GM19351 (cell line): ENCODE measurements around the gene EXOG.

Experiments used
- ATAC-seq: cut with Tn5 transposase; IDR thresholded peaks from one replicate; pipeline ENCODE4 v1.9.1; 2021; ENCODE audit warnings: mild to moderate bottlenecking, moderate library complexity; ENCODE audit not compliant: unreplicated experiment

Gene EXOG

DNA sequence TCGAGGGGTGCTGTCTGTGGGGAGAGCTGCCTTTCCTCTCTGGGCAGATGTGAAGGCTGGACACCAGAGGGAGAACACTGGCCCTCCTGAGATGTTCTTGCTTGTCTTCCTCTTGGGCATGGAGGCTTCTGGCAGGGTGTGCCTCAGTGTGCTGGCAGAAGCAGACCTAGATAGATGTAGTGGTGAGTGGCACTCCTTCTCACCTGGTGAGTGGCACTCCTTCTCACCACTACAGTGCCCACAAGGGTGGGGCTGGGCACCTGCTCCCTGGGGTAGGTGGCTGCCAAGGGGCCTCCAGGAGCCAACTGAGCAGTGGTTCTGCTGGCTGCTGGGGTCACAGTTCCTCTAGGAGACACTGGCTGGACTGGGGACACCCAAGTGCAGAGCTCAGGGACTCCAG is 23.8 kb upstream of the EXOG start:
- no peak for ATAC-seq

- no peak for ATAC-seq
These were observed 22.9 kb upstream of the EXOG start for GRCh38 chr3:38473229-38473628.

DNA sequence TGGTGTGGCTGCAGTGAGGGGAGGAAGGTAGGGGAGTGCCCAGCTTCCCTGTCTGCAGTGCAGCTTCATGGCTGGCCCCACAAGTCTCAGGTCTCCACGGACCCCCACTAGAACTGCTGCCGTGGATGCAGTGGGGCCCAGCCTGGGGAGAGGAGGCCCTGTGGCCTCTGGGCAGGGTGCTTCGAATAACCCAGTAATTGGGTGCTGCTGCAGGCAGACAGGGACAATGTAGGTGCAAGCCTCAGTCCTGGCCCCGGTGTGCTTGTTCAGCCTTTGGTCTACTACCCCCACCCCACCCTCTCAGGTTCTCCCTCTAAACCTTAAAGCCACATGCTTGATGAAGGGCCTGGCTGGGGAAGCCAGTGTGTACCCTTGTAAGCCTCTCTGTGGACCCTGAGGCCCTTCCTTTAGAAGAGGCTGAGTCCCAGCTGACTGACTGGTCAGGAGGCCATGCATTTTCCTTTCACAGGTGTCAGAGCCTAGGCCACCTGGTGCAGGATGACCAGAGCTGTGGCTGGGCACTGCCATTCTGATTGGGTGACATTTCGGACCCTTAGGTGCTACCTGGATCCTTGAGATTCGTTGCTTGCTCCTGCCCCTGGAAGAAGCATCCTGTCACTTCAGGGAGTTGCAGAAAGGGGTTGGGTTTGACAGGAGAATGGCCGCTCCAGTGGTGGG is 21.1 kb upstream of the EXOG start:
- no peak for ATAC-seq

GRCh38 chr3:38475716-38476115 is 20.4 kb upstream of the EXOG start:
- ATAC-seq: no peak

- ATAC-seq: no peak
These were observed 19.9 kb upstream of the EXOG start for GRCh38 chr3:38476157-38476756.

DNA sequence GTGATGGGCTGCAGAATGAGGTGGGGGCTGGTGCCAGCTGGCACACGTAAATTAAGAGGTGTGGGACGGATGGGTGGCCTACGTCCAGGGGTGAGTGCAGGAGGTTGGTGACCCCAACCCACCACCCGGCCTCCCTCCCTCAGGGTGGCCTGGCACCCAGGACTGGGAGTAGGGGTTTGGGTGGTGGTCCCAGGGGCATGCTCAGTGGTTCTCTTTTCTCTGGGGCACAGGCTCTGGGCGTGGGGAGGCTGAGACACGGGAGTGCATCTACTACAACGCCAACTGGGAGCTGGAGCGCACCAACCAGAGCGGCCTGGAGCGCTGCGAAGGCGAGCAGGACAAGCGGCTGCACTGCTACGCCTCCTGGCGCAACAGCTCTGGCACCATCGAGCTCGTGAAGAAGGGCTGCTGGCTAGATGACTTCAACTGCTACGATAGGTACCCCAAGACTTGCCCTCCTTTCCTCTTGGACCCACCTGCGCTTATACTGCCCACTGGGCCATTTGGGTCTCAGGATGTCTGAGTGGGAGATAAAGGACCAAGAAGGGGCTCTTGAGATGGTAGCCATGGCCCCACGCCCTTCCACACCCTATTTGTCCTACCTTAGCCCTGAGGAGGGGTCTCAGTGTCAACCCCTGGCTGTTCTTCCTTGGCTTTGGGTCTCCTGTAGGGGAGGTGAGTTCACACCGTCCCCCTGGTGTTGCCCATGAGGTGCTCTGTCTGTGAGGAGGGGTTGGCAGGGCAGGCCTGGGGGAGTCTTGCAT is 18.9 kb upstream of the EXOG start:
- ATAC-seq: no peak

- ATAC-seq: no peak
These were observed 18.2 kb upstream of the EXOG start for GRCh38 chr3:38477839-38478450.

- no peak for ATAC-seq
These were observed 17.2 kb upstream of the EXOG start for GRCh38 chr3:38478901-38479300.

DNA sequence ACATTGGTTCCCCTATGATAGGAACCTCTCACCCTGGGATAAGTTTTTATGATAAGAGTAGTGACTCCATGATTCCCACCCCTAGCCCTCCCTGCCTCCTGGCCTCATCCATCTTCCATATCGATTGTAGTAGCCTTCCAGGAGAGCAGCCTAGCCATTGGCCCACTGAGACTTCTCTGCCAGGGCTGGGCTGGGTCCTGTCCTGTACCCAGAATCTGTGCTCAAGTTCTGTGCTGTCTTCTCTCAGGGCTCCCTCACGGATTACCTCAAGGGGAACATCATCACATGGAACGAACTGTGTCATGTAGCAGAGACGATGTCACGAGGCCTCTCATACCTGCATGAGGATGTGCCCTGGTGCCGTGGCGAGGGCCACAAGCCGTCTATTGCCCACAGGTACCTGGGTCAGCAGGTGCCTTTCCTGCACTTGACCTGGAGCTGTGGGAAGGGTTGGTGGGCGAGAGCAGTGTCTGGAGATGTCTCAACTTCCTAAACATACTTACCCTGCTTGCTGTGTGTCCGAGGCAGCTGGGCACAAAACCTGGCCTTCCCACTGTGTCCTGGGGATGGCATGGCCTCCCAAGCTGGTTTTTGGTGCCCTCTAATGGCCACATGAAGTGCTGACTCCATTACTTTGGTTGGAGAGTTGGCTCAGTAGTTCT is 16.6 kb upstream of the EXOG start:
- peak; percentile 87 for ATAC-seq

DNA sequence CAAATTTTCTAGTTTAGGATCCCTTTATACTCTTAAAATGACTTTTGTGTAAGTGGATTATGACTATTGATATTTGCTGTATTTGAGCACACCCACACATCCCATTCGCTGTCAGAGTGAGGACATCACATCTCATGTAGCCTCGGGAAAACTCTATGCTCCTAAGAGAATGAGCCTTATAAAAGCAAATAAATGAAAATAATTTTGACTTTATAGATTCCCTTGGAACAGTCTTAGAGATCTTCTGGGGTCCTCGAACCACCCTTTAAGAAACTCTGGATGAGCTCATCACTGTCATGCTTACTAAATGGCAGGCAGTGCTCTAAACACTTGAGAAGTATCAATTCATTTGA is 16.1 kb upstream of the EXOG start:
- ATAC-seq: no peak

DNA sequence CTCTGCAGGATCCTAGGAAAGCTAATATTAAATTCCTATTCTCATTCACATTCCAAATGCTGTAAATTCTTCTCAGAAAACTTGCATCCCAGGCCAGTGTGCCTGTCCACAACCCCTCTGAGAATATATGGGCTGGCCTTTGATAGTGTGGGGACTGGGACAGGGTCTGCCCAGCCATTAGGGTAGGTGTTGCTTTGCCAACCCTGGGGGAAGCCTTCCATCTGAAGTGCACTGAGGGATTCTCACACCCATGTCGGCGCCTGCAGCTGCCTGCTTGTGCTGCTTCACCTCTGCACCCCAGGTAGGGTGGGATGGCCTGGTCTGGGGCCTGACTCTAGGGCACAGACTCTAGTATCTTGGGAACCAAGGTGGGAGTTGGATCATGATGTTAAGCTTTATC is 15.2 kb upstream of the EXOG start:
- ATAC-seq: no peak

DNA sequence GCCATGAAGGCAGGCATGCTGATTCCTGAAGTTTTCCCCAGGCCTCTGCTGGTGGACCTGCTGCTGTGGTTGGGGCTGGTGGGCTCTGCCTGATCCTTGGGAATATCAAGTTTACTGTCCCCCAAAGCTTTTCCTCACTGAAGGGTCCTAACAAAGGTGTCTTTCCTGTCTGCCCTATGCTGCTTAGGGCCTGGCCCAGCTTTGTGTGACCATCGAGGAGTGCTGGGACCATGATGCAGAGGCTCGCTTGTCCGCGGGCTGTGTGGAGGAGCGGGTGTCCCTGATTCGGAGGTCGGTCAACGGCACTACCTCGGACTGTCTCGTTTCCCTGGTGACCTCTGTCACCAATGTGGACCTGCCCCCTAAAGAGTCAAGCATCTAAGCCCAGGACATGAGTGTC is 13.2 kb upstream of the EXOG start:
- ATAC-seq: no peak

DNA sequence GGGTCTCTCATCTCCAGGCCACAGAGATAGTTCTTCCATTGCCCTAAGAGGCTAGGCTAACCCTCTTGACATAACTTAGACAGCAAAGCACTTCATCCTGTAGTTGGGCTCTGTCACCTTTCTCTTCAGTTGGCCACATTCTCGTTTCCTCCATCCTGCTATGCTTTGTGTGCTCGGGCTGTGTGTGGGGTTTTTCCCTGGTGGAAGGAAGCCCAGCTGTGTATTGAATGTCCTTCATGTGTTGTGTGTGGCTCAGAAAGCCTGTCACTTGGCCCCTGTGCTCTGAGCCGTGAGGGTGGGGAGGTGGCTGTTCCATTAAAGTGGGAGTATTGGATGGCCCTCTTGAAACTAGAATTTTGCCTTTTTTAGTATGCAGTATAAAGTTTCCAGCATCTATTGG is 8.8 kb upstream of the EXOG start:
- ATAC-seq: peak; percentile 97

DNA sequence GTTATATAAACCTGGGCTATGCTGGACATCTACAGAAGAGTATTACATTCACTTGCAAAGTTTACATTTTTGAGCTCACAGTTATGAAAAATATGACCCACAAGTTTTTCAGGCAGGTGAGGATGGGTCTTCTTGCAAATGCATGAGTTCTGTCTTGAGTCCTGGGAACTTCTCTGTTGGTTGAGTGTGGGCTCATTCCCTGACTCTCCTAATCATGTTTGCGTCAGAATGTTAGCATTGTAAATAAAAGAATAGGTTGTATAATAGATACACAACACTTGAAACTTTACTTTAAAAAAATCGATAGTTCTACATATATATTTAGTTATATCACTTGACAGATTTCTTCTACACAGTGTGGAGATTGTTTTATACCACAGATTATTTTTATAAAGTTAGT is 7.2 kb upstream of the EXOG start:
- ATAC-seq: no peak

- no peak for ATAC-seq
These were observed 6.4 kb upstream of the EXOG start for GRCh38 chr3:38489766-38490165.

- ATAC-seq: no peak
These were observed 5.7 kb upstream of the EXOG start for GRCh38 chr3:38490281-38491030.

GRCh38 chr3:38491215-38491614 is 4.9 kb upstream of the EXOG start:
- ATAC-seq: no peak

DNA sequence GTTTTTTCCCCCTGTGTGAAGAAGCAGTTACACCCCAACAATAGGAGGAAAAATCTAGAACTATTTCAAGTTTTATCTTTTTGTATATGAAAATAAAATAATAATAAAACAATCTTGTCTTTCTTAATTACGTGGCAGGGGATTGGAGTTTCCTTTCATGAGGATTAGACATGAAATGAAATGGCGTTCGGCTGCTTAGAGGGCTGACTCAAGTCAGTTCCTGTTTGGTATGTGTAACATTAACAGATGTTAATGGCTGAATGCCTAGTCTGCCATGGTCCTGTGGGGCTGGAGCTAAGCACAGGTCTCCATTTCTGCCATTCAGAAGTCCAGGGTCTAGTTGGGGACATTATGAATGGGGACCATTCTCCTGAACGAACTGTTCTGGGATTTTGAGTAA is 3.1 kb upstream of the EXOG start:
- no peak for ATAC-seq

DNA sequence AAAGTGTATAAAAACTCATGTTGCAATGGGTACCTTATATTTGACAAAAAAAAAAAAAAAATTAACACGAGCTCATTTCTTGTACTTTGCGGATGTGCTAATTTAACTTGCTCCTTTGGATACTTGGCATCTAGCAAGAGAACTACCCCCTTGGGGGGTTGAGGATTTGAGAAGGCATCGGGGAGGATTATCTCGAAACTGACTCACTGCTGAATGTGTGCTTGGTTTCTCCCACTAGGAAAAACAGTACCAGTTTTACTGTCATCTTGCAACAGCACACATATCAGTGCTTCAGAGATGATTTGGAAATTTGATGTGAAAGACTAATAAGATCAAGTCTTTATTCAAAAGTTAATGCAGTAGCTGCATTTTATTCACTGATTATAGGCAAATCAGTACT is 891 bp downstream of the EXOG start:
- no peak for ATAC-seq

- no peak for ATAC-seq
These were observed 4.7 kb downstream of the EXOG start for GRCh38 chr3:38500688-38501417.
